GM19043 (cell line): Measurements from ENCODE around the gene TMEM95.
A peak's percentile ranks its signal among the peaks of the same experiment; 100 is the strongest.

Experiments used
- ATAC-seq: cut with Tn5 transposase; IDR thresholded peaks from one replicate; pipeline ENCODE4 v1.9.1; 2021; ENCODE audit warnings: low read depth; ENCODE audit not compliant: unreplicated experiment

Gene TMEM95

GRCh38 chr17:7398612-7399011 lies 43.7 kb downstream of the TMEM95 start:
- ATAC-seq: no peak

GRCh38 chr17:7403043-7403726 lies 48.2 kb downstream of the TMEM95 start:
- no peak for ATAC-seq

GRCh38 chr17:7403727-7403976 lies 48.7 kb downstream of the TMEM95 start:
- ATAC-seq: no peak

GRCh38 chr17:7403977-7404736 lies 49.2 kb downstream of the TMEM95 start, which contains the start of gene TMEM256:
Gene TMEM256 (minus strand): TSS chr17:7404097. CDS start chr17:7404084, 13 bp downstream.
- ATAC-seq: peak; percentile 94

GRCh38 chr17:7404737-7405349 lies 49.9 kb downstream of the TMEM95 start:
- no peak for ATAC-seq

- ATAC-seq: no peak
Observed at GRCh38 chr17:7405350-7406234, 50.6 kb downstream of the TMEM95 start.

GRCh38 chr17:7406235-7406825 lies 51.4 kb downstream of the TMEM95 start:
- ATAC-seq: no peak
